Central memory CD4-positive, alpha-beta T cell (primary cell): ENCODE measurements around the gene LRRC43.

Experiments
- DNase-seq: peaks from one replicate; pipeline ENCODE4 v3.0.0; 2022
- total RNA-seq, 3 experiments: gene quantifications; one replicate each; lab custom pipeline; 2026; lab: John Stamatoyannopoulos, UW

Gene LRRC43
- total RNA-seq = 0 to 0.22 (median 0.11) reads per million in 3 experiments

GRCh38 chr12:122182887-122183587, at the start of gene LRRC43:
TSS of gene LRRC43 (plus strand) at chr12:122183123. CDS start at chr12:122183145, 22 bp downstream.
- DNase-seq = no peak

GRCh38 chr12:122133192-122133950, 49.6 kb upstream of the LRRC43 start:
- no peak for DNase-seq

- DNase-seq = no peak
Measured at GRCh38 chr12:122135437-122136031, 47.4 kb upstream of the LRRC43 start.

- DNase-seq = no peak
Measured at GRCh38 chr12:122137229-122137628, 45.7 kb upstream of the LRRC43 start.

GRCh38 chr12:122137681-122138080, 45.2 kb upstream of the LRRC43 start:
- DNase-seq = no peak

GRCh38 chr12:122138181-122138580, 44.7 kb upstream of the LRRC43 start:
- DNase-seq = no peak

- DNase-seq = no peak
Measured at GRCh38 chr12:122138616-122139015, 44.3 kb upstream of the LRRC43 start.

- DNase-seq = no peak
Measured at GRCh38 chr12:122139266-122139665, 43.7 kb upstream of the LRRC43 start.

- DNase-seq = no peak
Measured at GRCh38 chr12:122139941-122140340, 43.0 kb upstream of the LRRC43 start.

- DNase-seq = no peak
Measured at GRCh38 chr12:122140467-122141257, 42.3 kb upstream of the LRRC43 start.

- DNase-seq = no peak
Measured at GRCh38 chr12:122141911-122142725, 40.8 kb upstream of the LRRC43 start.

GRCh38 chr12:122142857-122143256, 40.1 kb upstream of the LRRC43 start:
- DNase-seq = no peak

- no peak for DNase-seq
Measured at GRCh38 chr12:122144885-122145284, 38.0 kb upstream of the LRRC43 start.

GRCh38 chr12:122145505-122146330, 37.2 kb upstream of the LRRC43 start:
- DNase-seq = no peak

- no peak for DNase-seq
Measured at GRCh38 chr12:122147514-122148290, 35.2 kb upstream of the LRRC43 start.

GRCh38 chr12:122148657-122149056, 34.3 kb upstream of the LRRC43 start:
- no peak for DNase-seq

GRCh38 chr12:122150127-122150681, 32.7 kb upstream of the LRRC43 start:
- no peak for DNase-seq

- DNase-seq = no peak
Measured at GRCh38 chr12:122152754-122153153, 30.2 kb upstream of the LRRC43 start.

- DNase-seq = no peak
Measured at GRCh38 chr12:122155705-122156104, 27.2 kb upstream of the LRRC43 start.
